Pancreas (tissue), 10 donors: ENCODE data around the gene MKNK1. TPM values are rescaled to one million over a fixed set of nuclear protein-coding genes. Genes with fewer than 3 reads are reported as not detected.
A peak's percentile ranks its signal among the peaks of the same experiment; 100 is the strongest.

ENCODE experiments used
- ATAC-seq, 4 donors: fragments of 200-7000 bp; cut with Tn5 transposase; one replicate each; pipeline versions ENCODE4 v1.8.0 to v1.9.1; 2020; ENCODE audit warnings: mild to moderate bottlenecking in 4 of 4, moderate library complexity in 4 of 4
- DNase-seq, 6 donors: peaks; one replicate each; pipeline ENCODE4 v3.0.0-alpha.2; 2020
- FAIRE-seq: peaks from 2 replicates; lab custom pipeline; 2012; peaks lifted over from hg19 to GRCh38; lab: Jason Lieb, UNC
- H3K27ac ChIP-seq, 4 donors: fragments of 200-600 bp; sonication (generic); 1 replicate in 3 of 4; 2 replicates in 1 of 4; pipeline versions ENCODE4 v1.5.0 to v1.8.0; 2020
- H3K27me3 ChIP-seq, 4 donors: fragments of 200-600 bp; one replicate each; pipeline ENCODE4 v1.8.0; 2021
- H3K36me3 ChIP-seq, 3 donors: fragments of 200-600 bp; sonication (generic) in 1 of 3; one replicate each; pipeline versions ENCODE4 v1.5.0 to v1.8.0; 2020 to 2021
- H3K4me1 ChIP-seq, 3 donors: fragments of 200-600 bp; one replicate each; pipeline ENCODE4 v1.8.0; 2021
- H3K4me3 ChIP-seq, 4 donors: fragments of 200-600 bp; sonication (generic) in 2 of 4; one replicate each; pipeline versions ENCODE4 v1.5.0 to v1.8.0; 2020 to 2021
- H3K9me3 ChIP-seq, 4 donors: fragments of 200-600 bp; one replicate each; pipeline ENCODE4 v1.8.0; 2021
- CTCF ChIP-seq, 4 donors: fragments of 200-600 bp; sonication (generic) in 3 of 4; IDR thresholded peaks; one replicate each; pipeline versions ENCODE4 v1.5.0 to v1.8.0; 2021; ENCODE audit warnings: antibody characterized with exemption in 4 of 4
- WGBS, 2 donors: extraction: QIAGEN DNeasy Blood & Tissue Kit; methylation state at CpG; one replicate each; pipeline ENCODE4 v1.1.7; 2013; 5-methylcytosine and 5-hydroxymethylcytosine counted together
- intact Hi-C, 3 donors: fragments of 100-400 bp; cut with DNase I; formaldehyde crosslinking; loops; one replicate each; pipeline versions ENCODE4 v1.11.1 to v1.14.2; 2022
- polyA plus RNA-seq, 2 donors: library from polyadenylated mRNA; stranded (reverse); fragments of 200-250 nt; gene quantifications; one replicate each; pipeline ENCODE4 v1.2.3, GENCODE V29; 2013
- total RNA-seq, 6 donors: library from RNA; stranded (reverse); fragmentation: NEBNext Ultra II Directional in 4 of 6; extraction: Animal tissue kit (Norgen Biotek cat#: 25700) in 4 of 6; gene quantifications; one replicate each; pipeline versions ENCODE4 v1.2.1 to v1.2.4, GENCODE V29; 2021 to 2023
- donor health status: healthy with polysubstance abuse.
- donor health status: DM: no; HTN: no; CAD: no; lungs with moderate emphysema.
- donor health status: DM: no; HTN: no; CAD: no.
- donor health status: control.
- donor health status: control.
- donor health status: Bipolar disorder and iron deficiency.
- donor health status: DM: yes; HTN: yes; CAD: no.
- donor health status: DM: no; HTN: no; CAD: no.
- donor health status: DM: no; HTN: no; CAD: no.
- donor health status: DM: yes; HTN: yes; CAD: no.

The MKNK1 gene
- total and polyA plus RNA-seq, 8 donors, result 44.9 to 172 (median 103) TPM

GRCh38 chr1:46562498-46562897 is 41.6 kb downstream of the MKNK1 start:
- H3K27me3 ChIP-seq, result no peaks in the 10 kb centered on the region
- intact Hi-C loops, result no loop called here
- no peak overlapping the region for H3K27ac ChIP-seq
- H3K9me3 ChIP-seq, result no peaks in the 10 kb centered on the region
- DNase-seq (no peak), ATAC-seq (no peak), FAIRE-seq (no peak)
- no peak for TF ChIP-seq CTCF (IDR thresholded peaks at IDR 0.05)
- 91 to 92% methylated on average over 15 of the region's 15 CpGs for WGBS, 2 donors
- H3K36me3 ChIP-seq, result peaks cover 0 to 93% (median 40%) of the 10 kb centered on the region in 3 donors
- H3K4me1 ChIP-seq, result no peaks in the 10 kb centered on the region
- no peak overlapping the region for H3K4me3 ChIP-seq

GRCh38 chr1:46558966-46559365 is 45.1 kb downstream of the MKNK1 start:
- H3K4me1 ChIP-seq, result no peaks in the 10 kb centered on the region
- TF ChIP-seq CTCF (IDR thresholded peaks at IDR 0.05), result no peak
- no peak overlapping the region for H3K27ac ChIP-seq
- H3K36me3 ChIP-seq, result peaks cover 0 to 59% (median 35%) of the 10 kb centered on the region in 3 donors
- intact Hi-C loops, result no loop called here
- DNase-seq (peak in 1 of 6 donors; percentile 30), FAIRE-seq (no peak), ATAC-seq (no peak)
- H3K4me3 ChIP-seq, result no peak overlapping the region
- WGBS, 2 donors, result 83 to 87% methylated on average over 8 of the region's 8 CpGs
- no peaks in the 10 kb centered on the region for H3K9me3 ChIP-seq
- H3K27me3 ChIP-seq, result no peaks in the 10 kb centered on the region

DNA sequence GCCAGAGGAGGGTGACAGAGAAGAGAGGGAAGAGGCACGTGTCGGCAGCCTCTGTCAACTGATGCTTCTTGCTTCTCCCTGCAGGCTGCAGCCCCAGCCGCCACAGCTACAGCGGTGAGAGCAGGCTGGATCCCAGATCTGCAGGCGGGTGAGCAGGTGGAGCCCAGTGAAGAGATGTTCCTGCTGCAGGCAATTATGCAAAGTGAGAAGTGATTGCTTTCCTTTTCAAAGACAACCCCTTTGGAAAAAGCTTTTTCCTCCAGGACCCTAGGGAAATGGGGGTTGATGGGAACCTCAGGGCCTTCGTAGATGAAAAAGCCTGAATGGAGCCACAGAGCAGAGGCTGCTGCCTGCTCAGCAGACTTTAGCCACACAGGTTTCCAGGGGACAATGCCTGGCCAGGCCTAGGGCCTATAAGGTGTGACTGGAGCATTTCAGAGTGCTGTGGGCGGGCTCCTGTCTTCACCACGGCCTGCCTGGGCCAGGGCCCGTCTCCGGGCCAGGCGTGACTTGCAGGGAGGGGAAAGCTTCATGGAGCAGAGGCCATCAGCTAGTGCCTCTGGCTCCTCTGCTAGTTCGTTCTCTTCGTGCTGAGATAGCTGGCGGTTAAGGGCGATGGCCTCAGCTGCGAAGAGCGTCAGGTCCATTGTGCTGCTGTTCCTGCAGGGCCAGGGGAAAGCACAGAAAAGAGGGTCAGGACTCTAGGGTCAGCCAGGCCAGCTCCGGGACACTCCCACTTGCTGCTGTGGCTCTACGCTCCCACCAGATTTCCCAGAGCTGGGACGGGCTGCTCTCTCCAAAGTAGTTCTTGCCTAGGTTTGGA is 45.7 kb downstream of the MKNK1 start:
- no peak for FAIRE-seq
- no peak for TF ChIP-seq CTCF (IDR thresholded peaks at IDR 0.05)
- DNase-seq, result peak in 1 of 6 donors; percentile 55

GRCh38 chr1:46557403-46557802 is 46.7 kb downstream of the MKNK1 start:
- 53 to 54% methylated on average over 5 of the region's 5 CpGs for WGBS, 2 donors
- ATAC-seq (peak in 2 of 4 donors; percentile 27 to 41), FAIRE-seq (no peak), DNase-seq (no peak)
- H3K36me3 ChIP-seq, result peaks cover 0 to 45% (median 28%) of the 10 kb centered on the region in 3 donors
- H3K9me3 ChIP-seq, result no peaks in the 10 kb centered on the region
- H3K4me3 ChIP-seq, result no peak overlapping the region
- TF ChIP-seq CTCF (IDR thresholded peaks at IDR 0.05), result no peak
- H3K27ac ChIP-seq, result no peak overlapping the region
- no peaks in the 10 kb centered on the region for H3K4me1 ChIP-seq
- intact Hi-C loops, result no loop called here
- H3K27me3 ChIP-seq, result no peaks in the 10 kb centered on the region

More for the DNA sequence above, 45.7 kb downstream of the MKNK1 start:
- H3K36me3 ChIP-seq, result peaks cover 0 to 55% (median 35%) of the 10 kb centered on the region in 3 donors
- intact Hi-C loops, result no loop called here
- 84 to 87% methylated on average over 20 of the region's 20 CpGs for WGBS, 2 donors
- no peak overlapping the region for H3K27ac ChIP-seq
- H3K9me3 ChIP-seq, result no peaks in the 10 kb centered on the region
- ATAC-seq, result no peak
- H3K4me3 ChIP-seq, result no peak overlapping the region
- H3K27me3 ChIP-seq, result no peaks in the 10 kb centered on the region
- no peaks in the 10 kb centered on the region for H3K4me1 ChIP-seq

GRCh38 chr1:46556822-46557221 is 47.2 kb downstream of the MKNK1 start:
- no peak for DNase-seq
- intact Hi-C loops, result no loop called here
- no peak for FAIRE-seq
- no peak for TF ChIP-seq CTCF (IDR thresholded peaks at IDR 0.05)
- H3K9me3 ChIP-seq, result no peaks in the 10 kb centered on the region
- H3K4me1 ChIP-seq, result no peaks in the 10 kb centered on the region
- H3K36me3 ChIP-seq, result peaks cover 0 to 39% (median 26%) of the 10 kb centered on the region in 3 donors
- H3K27ac ChIP-seq, result no peak overlapping the region
- no peaks in the 10 kb centered on the region for H3K27me3 ChIP-seq
- no peak overlapping the region for H3K4me3 ChIP-seq
- 50 to 51% methylated on average over 3 of the region's 3 CpGs for WGBS, 2 donors
- peak; percentile 61 to 83 (median 68) for ATAC-seq
